ENCODE data around the gene MANSC4. TPM values are rescaled to one million over a fixed set of nuclear protein-coding genes. Genes with fewer than 3 reads are reported as not detected.

Gene MANSC4
- total and polyA plus RNA-seq, 2 of the 13 experiments (the other 11 are each of a cell fraction or from before 2014, with no cell fraction given): not detected

GRCh38 chr12:27780612-27781408 lies 774 bp upstream of the MANSC4 start (continued):
- 0 out of 2 replicates have a peak, but pooled peaks have one; percentile 70 for TF ChIP-seq NR0B2 (CRISPR knock-in tag; IDR thresholded peaks at IDR 0.05)
- 0 out of 2 replicates have a peak, but pooled peaks have one; percentile 37 for TF ChIP-seq ZNF558 (CRISPR knock-in tag; IDR thresholded peaks at IDR 0.05; ENCODE audit: borderline replicate concordance)
- TF ChIP-seq ZNF124 (CRISPR knock-in tag; IDR thresholded peaks at IDR 0.05): 0 out of 2 replicates have a peak, but pooled peaks have one; percentile 35
- TF ChIP-seq ZNF362 (CRISPR knock-in tag; IDR thresholded peaks at IDR 0.05; ENCODE audit: borderline replicate concordance): no peak
- TF ChIP-seq ISL2 (CRISPR knock-in tag; IDR thresholded peaks at IDR 0.05): no peak
- TF ChIP-seq ZIK1 (CRISPR knock-in tag; IDR thresholded peaks at IDR 0.05; ENCODE audit: borderline replicate concordance, low read depth): 0 out of 2 replicates have a peak, but pooled peaks have one; percentile 6
- peak; percentile 67; the same call in 1 of the 2 replicates for TF ChIP-seq ZNF713 (CRISPR knock-in tag; IDR thresholded peaks at IDR 0.05)
- TF ChIP-seq ZNF160 (CRISPR knock-in tag; IDR thresholded peaks at IDR 0.05): peak; percentile 25; the same call in 1 of the 2 replicates
- 0 out of 2 replicates have a peak, but pooled peaks have one; percentile 38 for TF ChIP-seq E2F2 (CRISPR knock-in tag; IDR thresholded peaks at IDR 0.05; ENCODE audit: borderline replicate concordance)
- TF ChIP-seq ZNF737 (CRISPR knock-in tag; IDR thresholded peaks at IDR 0.05; ENCODE audit: borderline replicate concordance): 0 out of 2 replicates have a peak, but pooled peaks have one; percentile 36
- TF ChIP-seq ZNF205 (CRISPR knock-in tag; IDR thresholded peaks at IDR 0.05): 0 out of 2 replicates have a peak, but pooled peaks have one; percentile 8
- peak; percentile 74 for TF ChIP-seq ZNF292 (CRISPR knock-in tag; IDR thresholded peaks at IDR 0.05; ENCODE audit: borderline replicate concordance, low read depth)
- 0 out of 2 replicates have a peak, but pooled peaks have one; percentile 3 for TF ChIP-seq PHF20 (CRISPR knock-in tag; IDR thresholded peaks at IDR 0.05)
- peak; percentile 17; the same call in 1 of the 2 replicates for TF ChIP-seq FOXO1 (CRISPR knock-in tag; IDR thresholded peaks at IDR 0.05)
- peak; percentile 16 for TF ChIP-seq TEAD3 (CRISPR knock-in tag; optimal IDR thresholded peaks at IDR 0.05; ENCODE audit: borderline replicate concordance)
- TF ChIP-seq ARNTL (CRISPR knock-in tag; IDR thresholded peaks at IDR 0.05): peak; percentile 44; the same call in 1 of the 2 replicates
- no peak for TF ChIP-seq DNMT3B (CRISPR knock-in tag; conservative IDR thresholded peaks at IDR 0.05)
- peak; percentile 77; the same call in 1 of the 2 replicates for TF ChIP-seq THAP7 (CRISPR knock-in tag; IDR thresholded peaks at IDR 0.05)
- TF ChIP-seq ZNF280B (CRISPR knock-in tag; IDR thresholded peaks at IDR 0.05; ENCODE audit: borderline replicate concordance): peak; percentile 63; the same call in 1 of the 2 replicates
- TF ChIP-seq ZNF704 (CRISPR knock-in tag; IDR thresholded peaks at IDR 0.05; ENCODE audit: borderline replicate concordance): peak; percentile 21; the same call in 1 of the 2 replicates
